Measurements from ENCODE around the gene ARL6IP4.

ARL6IP4 gene

DNA sequence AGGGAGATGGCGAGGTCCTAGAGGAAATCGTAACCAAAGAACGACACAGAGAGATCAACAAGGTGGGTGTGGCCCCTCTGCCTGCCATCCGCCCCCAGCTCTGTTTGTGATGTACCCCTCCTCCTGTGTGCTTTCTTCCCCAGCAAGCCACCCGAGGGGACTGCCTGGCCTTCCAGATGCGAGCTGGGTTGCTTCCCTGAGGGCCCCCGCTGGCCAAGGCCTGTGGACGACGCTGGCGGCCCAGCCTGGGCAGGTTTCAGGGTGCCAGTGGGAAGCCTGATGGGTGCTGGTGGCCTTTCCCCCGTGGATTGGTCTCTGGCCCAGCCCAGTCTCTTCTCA lies 2.0 kb downstream of the ARL6IP4 start:
- Histone ChIP-seq H3K4me2 (ENCODE audit: low read depth, low read length) (no peak overlapping the region), H2AFZ (ENCODE audit: low read length) (no peak overlapping the region), H3K4me3 (ENCODE audit: low read length) (no peak overlapping the region), H3K36me3 (replicated peaks; ENCODE audit: insufficient read depth, low read length) (no peaks in the 10 kb centered on the region), H3K4me1 (ENCODE audit: low read length) (no peaks in the 10 kb centered on the region), H3K9ac (ENCODE audit: low read length) (no peak overlapping the region), H3K27me3 (replicated peaks; ENCODE audit: insufficient read depth, low read length) (no peaks in the 10 kb centered on the region), H3F3A (ENCODE audit: insufficient read depth, low read length) (no peaks in the 10 kb centered on the region), H3K9me2 (replicated peaks; ENCODE audit: insufficient read depth, low read length) (no peaks in the 10 kb centered on the region), H4K20me1 (ENCODE audit: insufficient read depth, low read length) (no peaks in the 10 kb centered on the region), H3K79me2 (ENCODE audit: low read length) (peaks cover 21% of the 10 kb centered on the region), H3K9me3 (replicated peaks; ENCODE audit: insufficient read depth, low read length) (no peaks in the 10 kb centered on the region), H3K27ac (ENCODE audit: low read length) (no peak overlapping the region)
- DNase-seq, result no peak
- TF ChIP-seq EZH2phosphoT487 (IDR thresholded peaks at IDR 0.05; ENCODE audit: low read length) (no peak), EZH2 (optimal IDR thresholded peaks at IDR 0.05; ENCODE audit: low read depth, low read length) (no peak)
- TF ChIP-seq, protein P1, sequence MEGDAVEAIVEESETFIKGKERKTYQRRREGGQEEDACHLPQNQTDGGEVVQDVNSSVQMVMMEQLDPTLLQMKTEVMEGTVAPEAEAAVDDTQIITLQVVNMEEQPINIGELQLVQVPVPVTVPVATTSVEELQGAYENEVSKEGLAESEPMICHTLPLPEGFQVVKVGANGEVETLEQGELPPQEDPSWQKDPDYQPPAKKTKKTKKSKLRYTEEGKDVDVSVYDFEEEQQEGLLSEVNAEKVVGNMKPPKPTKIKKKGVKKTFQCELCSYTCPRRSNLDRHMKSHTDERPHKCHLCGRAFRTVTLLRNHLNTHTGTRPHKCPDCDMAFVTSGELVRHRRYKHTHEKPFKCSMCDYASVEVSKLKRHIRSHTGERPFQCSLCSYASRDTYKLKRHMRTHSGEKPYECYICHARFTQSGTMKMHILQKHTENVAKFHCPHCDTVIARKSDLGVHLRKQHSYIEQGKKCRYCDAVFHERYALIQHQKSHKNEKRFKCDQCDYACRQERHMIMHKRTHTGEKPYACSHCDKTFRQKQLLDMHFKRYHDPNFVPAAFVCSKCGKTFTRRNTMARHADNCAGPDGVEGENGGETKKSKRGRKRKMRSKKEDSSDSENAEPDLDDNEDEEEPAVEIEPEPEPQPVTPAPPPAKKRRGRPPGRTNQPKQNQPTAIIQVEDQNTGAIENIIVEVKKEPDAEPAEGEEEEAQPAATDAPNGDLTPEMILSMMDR (IDR thresholded peaks at IDR 0.05; ENCODE audit: low read length), result no peak

DNA sequence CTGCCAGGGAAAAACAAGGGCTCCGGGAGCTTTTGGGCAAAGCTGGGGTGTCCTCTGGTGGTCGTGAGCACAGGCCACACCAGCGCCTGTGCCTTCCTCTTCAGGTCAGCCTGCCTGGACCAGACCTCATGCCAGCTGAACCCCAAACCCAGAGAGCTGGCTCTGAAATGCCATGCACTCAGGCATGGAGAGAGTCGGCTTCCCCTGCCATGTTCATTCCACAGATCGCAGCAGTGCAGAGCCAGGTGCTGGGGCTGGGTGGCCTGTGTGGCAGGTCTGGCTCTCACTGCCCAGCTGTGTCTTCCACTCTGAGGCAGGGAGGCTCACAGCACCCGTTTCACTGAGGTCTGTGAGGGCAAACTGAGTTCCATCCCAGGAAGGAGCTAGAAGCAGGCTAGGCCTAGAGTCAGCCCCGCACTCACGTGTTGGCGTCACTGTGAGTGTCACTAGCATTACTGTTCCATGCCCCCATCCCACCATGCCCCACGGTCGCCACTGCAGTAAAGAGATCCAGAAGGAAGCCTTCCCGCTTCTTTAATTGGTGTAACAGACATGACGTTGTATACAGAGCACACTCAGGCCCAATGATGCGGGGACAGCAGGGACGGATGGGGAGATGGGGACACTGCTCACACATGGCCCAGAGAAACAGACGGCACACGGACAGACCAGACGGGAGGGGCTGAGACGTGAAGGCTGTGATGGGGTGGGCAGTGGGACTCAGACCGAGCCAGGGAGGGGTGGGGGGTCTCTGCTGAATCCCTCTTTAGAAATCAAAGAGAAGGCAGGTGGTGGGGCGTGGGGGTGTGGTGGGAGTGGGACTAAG lies 2.7 kb downstream of the ARL6IP4 start:
- H3K9ac ChIP-seq (ENCODE audit: low read length), result no peak overlapping the region
- H3K9me2 ChIP-seq (replicated peaks; ENCODE audit: insufficient read depth, low read length), result no peaks in the 10 kb centered on the region
- H3K79me2 ChIP-seq (ENCODE audit: low read length), result peaks cover 21% of the 10 kb centered on the region
- H3K27ac ChIP-seq (ENCODE audit: low read length), result no peak overlapping the region
- H3K9me3 ChIP-seq (replicated peaks; ENCODE audit: insufficient read depth, low read length), result no peaks in the 10 kb centered on the region
- H3F3A ChIP-seq (ENCODE audit: insufficient read depth, low read length), result no peaks in the 10 kb centered on the region
- H4K20me1 ChIP-seq (ENCODE audit: insufficient read depth, low read length), result no peaks in the 10 kb centered on the region
- H3K27me3 ChIP-seq (replicated peaks; ENCODE audit: insufficient read depth, low read length), result no peaks in the 10 kb centered on the region
- DNase-seq, result no peak
- no peak overlapping the region for H3K4me2 ChIP-seq (ENCODE audit: low read depth, low read length)
- no peak overlapping the region for H2AFZ ChIP-seq (ENCODE audit: low read length)
- H3K4me1 ChIP-seq (ENCODE audit: low read length), result no peaks in the 10 kb centered on the region
- H3K36me3 ChIP-seq (replicated peaks; ENCODE audit: insufficient read depth, low read length), result no peaks in the 10 kb centered on the region
- H3K4me3 ChIP-seq (ENCODE audit: low read length), result no peak overlapping the region
- TF ChIP-seq EZH2phosphoT487 (IDR thresholded peaks at IDR 0.05; ENCODE audit: low read length) (no peak), EZH2 (optimal IDR thresholded peaks at IDR 0.05; ENCODE audit: low read depth, low read length) (no peak)
- TF ChIP-seq, protein P1 (IDR thresholded peaks at IDR 0.05; ENCODE audit: low read length), result no peak

- H3K36me3 ChIP-seq (replicated peaks; ENCODE audit: insufficient read depth, low read length), result no peaks in the 10 kb centered on the region
- H3K27ac ChIP-seq (ENCODE audit: low read length), result no peak overlapping the region
- no peak overlapping the region for H3K4me2 ChIP-seq (ENCODE audit: low read depth, low read length)
- TF ChIP-seq EZH2phosphoT487 (IDR thresholded peaks at IDR 0.05; ENCODE audit: low read length), result no peak
- TF ChIP-seq, protein P1 (IDR thresholded peaks at IDR 0.05; ENCODE audit: low read length), result no peak
- no peak for TF ChIP-seq EZH2 (optimal IDR thresholded peaks at IDR 0.05; ENCODE audit: low read depth, low read length)
- no peak overlapping the region for H3K9ac ChIP-seq (ENCODE audit: low read length)
- H3K4me3 ChIP-seq (ENCODE audit: low read length), result no peak overlapping the region
- no peak overlapping the region for H2AFZ ChIP-seq (ENCODE audit: low read length)
- no peaks in the 10 kb centered on the region for H3K9me3 ChIP-seq (replicated peaks; ENCODE audit: insufficient read depth, low read length)
- H3K4me1 ChIP-seq (ENCODE audit: low read length), result no peaks in the 10 kb centered on the region
- no peaks in the 10 kb centered on the region for H3K9me2 ChIP-seq (replicated peaks; ENCODE audit: insufficient read depth, low read length)
- H3K79me2 ChIP-seq (ENCODE audit: low read length), result peaks cover 21% of the 10 kb centered on the region
- H4K20me1 ChIP-seq (ENCODE audit: insufficient read depth, low read length), result no peaks in the 10 kb centered on the region
- no peak for DNase-seq
- H3F3A ChIP-seq (ENCODE audit: insufficient read depth, low read length), result no peaks in the 10 kb centered on the region
- no peaks in the 10 kb centered on the region for H3K27me3 ChIP-seq (replicated peaks; ENCODE audit: insufficient read depth, low read length)
These were observed 3.5 kb downstream of the ARL6IP4 start for GRCh38 chr12:122983789-122984515.

Measured in MM.1S (cell line).